B cell (primary cell): ENCODE data around the gene DNHD1.

Experiments used
- CTCF ChIP-seq: fragments of 200-600 bp; IDR thresholded peaks from one replicate; pipeline ENCODE4 v1.8.0; 2022; ENCODE audit warnings: antibody characterized with exemption, mild to moderate bottlenecking
- EZH2 ChIP-seq: IDR thresholded peaks from 2 replicates; pipeline ENCODE4 v1.6.1; 2012; ENCODE audit warnings: borderline replicate concordance, low read depth, mild to moderate bottlenecking, moderate library complexity, low read length; ENCODE audit not compliant: insufficient read depth, poor library complexity, severe bottlenecking

DNA sequence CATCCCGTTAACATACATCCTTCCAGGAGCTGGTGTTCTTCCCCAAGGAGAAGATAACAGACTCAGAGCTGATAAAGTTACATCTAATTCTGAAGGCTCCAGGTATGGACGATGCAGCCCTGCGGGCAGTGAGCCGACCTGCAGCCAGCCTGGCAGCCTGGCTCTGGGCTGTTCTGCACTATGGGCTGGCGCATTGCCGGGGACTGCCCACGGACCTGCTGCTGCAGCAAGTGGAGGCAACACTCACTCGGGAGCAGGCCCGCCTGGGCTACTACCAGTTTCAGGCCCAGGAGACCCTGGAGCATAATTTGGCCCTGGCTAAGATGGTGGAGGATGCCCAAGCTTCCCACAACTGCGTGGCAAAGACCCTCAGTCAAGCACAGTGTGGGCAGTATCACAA lies 66.6 kb downstream of the DNHD1 start:
- TF ChIP-seq EZH2: no peak
- TF ChIP-seq CTCF: no peak
